ENCODE results near the gene ANXA11. TPM values are rescaled to one million over a fixed set of nuclear protein-coding genes. Genes with fewer than 3 reads are reported as not detected.

Gene ANXA11
- total and polyA plus RNA-seq, 8 donors, result 90.9 to 298 (median 103) TPM

GRCh38 chr10:80158598-80159127 lies 46.7 kb downstream of the ANXA11 start:
- intact Hi-C loops (cut with DNase I), result no loop called here
- H3K4me3 ChIP-seq, result no peak overlapping the region
- peak overlapping the region; percentile 24 to 85 for H3K27ac ChIP-seq
- no peak for TF ChIP-seq CTCF (IDR thresholded peaks at IDR 0.05)
- H3K27me3 ChIP-seq, result no peaks in the 10 kb centered on the region
- no peaks in the 10 kb centered on the region for H3K9me3 ChIP-seq
- DNase-seq, result peak in 3 of 4 donors; percentile 28 to 85 (median 75)
- peaks cover 5 to 100% of the 10 kb centered on the region in 2 donors for H3K36me3 ChIP-seq
- peaks cover 14 to 35% of the 10 kb centered on the region in 2 donors for H3K4me1 ChIP-seq
- peak; percentile 80 for ATAC-seq

- H3K4me3 ChIP-seq, result no peak overlapping the region
- peaks cover 2 to 100% of the 10 kb centered on the region in 2 donors for H3K36me3 ChIP-seq
- no peaks in the 10 kb centered on the region for H3K9me3 ChIP-seq
- DNase-seq (no peak), ATAC-seq (peak; percentile 7)
- no peaks in the 10 kb centered on the region for H3K27me3 ChIP-seq
- H3K27ac ChIP-seq, result peak overlapping the region; percentile 24 to 85
- intact Hi-C loops (cut with DNase I), result no loop called here
- peaks cover 14 to 31% of the 10 kb centered on the region in 2 donors for H3K4me1 ChIP-seq
- no peak for TF ChIP-seq CTCF (IDR thresholded peaks at IDR 0.05)
Measured at GRCh38 chr10:80158126-80158525, 47.2 kb downstream of the ANXA11 start.

- H3K36me3 ChIP-seq, result peaks cover 0 to 100% of the 10 kb centered on the region in 2 donors
Measured at GRCh38 chr10:80157561-80157960, 47.8 kb downstream of the ANXA11 start.

GRCh38 chr10:80156216-80156615 lies 49.1 kb downstream of the ANXA11 start:
- Histone ChIP-seq H3K4me3 (no peak overlapping the region), H3K4me1 (peaks cover 14 to 31% of the 10 kb centered on the region in 2 donors), H3K36me3 (peaks cover 0 to 100% of the 10 kb centered on the region in 2 donors), H3K27ac (peak overlapping the region in 1 of 2 donors; percentile 83), H3K9me3 (no peaks in the 10 kb centered on the region), H3K27me3 (no peaks in the 10 kb centered on the region)
- DNase-seq, result no peak
- no peak for ATAC-seq
- intact Hi-C loops (cut with DNase I), result no loop called here
- no peak for TF ChIP-seq CTCF (IDR thresholded peaks at IDR 0.05)

More at GRCh38 chr10:80157561-80157960, 47.8 kb downstream of the ANXA11 start:
- no peak for TF ChIP-seq CTCF (IDR thresholded peaks at IDR 0.05)
- intact Hi-C loops (cut with DNase I), result no loop called here
- Histone ChIP-seq H3K4me3 (no peak overlapping the region), H3K4me1 (peaks cover 14 to 31% of the 10 kb centered on the region in 2 donors), H3K27ac (peak overlapping the region; percentile 24 to 85), H3K27me3 (no peaks in the 10 kb centered on the region), H3K9me3 (no peaks in the 10 kb centered on the region)
- ATAC-seq, result no peak
- no peak for DNase-seq

- ATAC-seq, result no peak
- Histone ChIP-seq H3K36me3 (peaks cover 0 to 100% of the 10 kb centered on the region in 2 donors), H3K4me1 (peaks cover 14 to 31% of the 10 kb centered on the region in 2 donors), H3K27ac (peak overlapping the region in 1 of 2 donors; percentile 83), H3K9me3 (no peaks in the 10 kb centered on the region), H3K4me3 (no peak overlapping the region), H3K27me3 (no peaks in the 10 kb centered on the region)
- no peak for TF ChIP-seq CTCF (IDR thresholded peaks at IDR 0.05)
- no peak for DNase-seq
- intact Hi-C loops (cut with DNase I), result no loop called here
Measured at GRCh38 chr10:80155696-80156215, 49.6 kb downstream of the ANXA11 start.

All from left lung (tissue), 10 donors.